GM12892 (cell line): Measurements from ENCODE around the gene ISL2.

Experiments used
- DNase-seq: peaks from one replicate; pipeline ENCODE4 v3.0.0; 2011; ENCODE audit not compliant: insufficient read length
- FAIRE-seq: peaks from 2 replicates; lab custom pipeline; 2011; peaks lifted over from hg19 to GRCh38; lab: Jason Lieb, UNC
- POLR2A ChIP-seq: IDR thresholded peaks from 2 replicates; pipeline ENCODE4 v1.6.1; 2011; ENCODE audit warnings: low read depth, low read length, control low read depth
- POLR2AphosphoS5 ChIP-seq: IDR thresholded peaks from 2 replicates; pipeline ENCODE4 v1.6.1; 2011; ENCODE audit warnings: low read depth, low read length, control low read depth
- TAF1 ChIP-seq: IDR thresholded peaks from 2 replicates; pipeline ENCODE4 v1.6.1; 2011; ENCODE audit warnings: low read depth, mild to moderate bottlenecking, control low read depth, low read length, borderline replicate concordance

Gene ISL2

GRCh38 chr15:76339305-76340197 lies 3.0 kb downstream of the ISL2 start:
- TF ChIP-seq POLR2A (no peak), POLR2AphosphoS5 (no peak), TAF1 (no peak)
- FAIRE-seq = no peak
- DNase-seq = no peak

DNA sequence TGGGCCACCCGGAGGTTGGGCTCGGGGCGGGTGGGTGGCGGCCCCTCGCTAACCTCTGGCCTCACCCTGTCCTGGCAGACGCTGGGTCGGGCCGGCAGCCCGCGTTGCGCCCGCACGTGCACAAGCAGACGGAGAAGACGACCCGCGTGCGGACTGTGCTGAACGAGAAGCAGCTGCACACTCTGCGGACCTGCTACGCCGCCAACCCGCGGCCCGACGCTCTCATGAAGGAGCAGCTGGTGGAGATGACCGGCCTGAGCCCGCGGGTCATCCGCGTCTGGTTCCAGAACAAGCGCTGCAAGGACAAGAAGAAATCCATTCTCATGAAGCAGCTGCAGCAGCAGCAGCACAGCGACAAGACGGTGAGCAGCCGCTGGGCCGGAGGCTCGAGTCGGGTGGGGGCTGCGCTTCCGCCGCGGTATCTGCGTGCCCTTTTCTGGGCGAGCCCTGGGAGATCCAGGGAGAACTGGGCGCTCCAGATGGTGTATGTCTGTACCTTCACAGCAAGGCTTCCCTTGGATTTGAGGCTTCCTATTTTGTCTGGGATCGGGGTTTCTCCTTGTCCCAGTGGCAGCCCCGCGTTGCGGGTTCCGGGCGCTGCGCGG lies 3.7 kb downstream of the ISL2 start:
- FAIRE-seq = no peak
- DNase-seq = no peak
- no peak for TF ChIP-seq POLR2AphosphoS5
- TF ChIP-seq POLR2A = no peak
- no peak for TF ChIP-seq TAF1

DNA sequence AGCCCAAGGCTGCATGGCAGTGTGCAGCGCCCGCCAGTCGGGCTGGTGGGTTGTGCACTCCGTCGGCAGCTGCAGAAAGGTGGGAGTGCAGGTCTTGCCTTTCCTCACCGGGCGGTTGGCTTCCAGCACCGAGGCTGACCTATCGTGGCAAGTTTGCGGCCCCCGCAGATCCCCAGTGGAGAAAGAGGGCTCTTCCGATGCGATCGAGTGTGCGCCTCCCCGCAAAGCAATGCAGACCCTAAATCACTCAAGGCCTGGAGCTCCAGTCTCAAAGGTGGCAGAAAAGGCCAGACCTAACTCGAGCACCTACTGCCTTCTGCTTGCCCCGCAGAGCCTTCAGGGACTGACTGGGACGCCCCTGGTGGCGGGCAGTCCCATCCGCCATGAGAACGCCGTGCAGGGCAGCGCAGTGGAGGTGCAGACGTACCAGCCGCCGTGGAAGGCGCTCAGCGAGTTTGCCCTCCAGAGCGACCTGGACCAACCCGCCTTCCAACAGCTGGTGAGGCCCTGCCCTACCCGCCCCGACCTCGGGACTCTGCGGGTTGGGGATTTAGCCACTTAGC lies 4.3 kb downstream of the ISL2 start:
- TF ChIP-seq TAF1 (no peak), POLR2A (no peak), POLR2AphosphoS5 (no peak)
- DNase-seq (no peak), FAIRE-seq (peak; percentile 93)

GRCh38 chr15:76341366-76342057 lies 4.9 kb downstream of the ISL2 start:
- FAIRE-seq (no peak), DNase-seq (no peak)
- no peak for TF ChIP-seq TAF1
- TF ChIP-seq POLR2AphosphoS5 = no peak
- no peak for TF ChIP-seq POLR2A

DNA sequence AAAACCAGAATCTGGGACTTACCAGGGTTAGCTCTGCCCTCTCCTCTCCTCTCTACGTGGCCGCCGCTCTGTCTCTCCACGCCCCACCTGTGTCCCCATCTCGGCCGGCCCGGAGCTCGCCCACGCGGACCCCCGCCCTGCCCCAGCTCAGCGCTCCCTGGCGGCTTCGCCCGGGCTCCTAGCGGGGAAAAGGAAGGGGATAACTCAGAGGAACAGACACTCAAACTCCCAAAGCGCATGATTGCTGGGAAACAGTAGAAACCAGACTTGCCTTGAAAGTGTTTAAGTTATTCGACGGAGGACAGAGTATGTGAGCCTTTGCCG lies 5.4 kb downstream of the ISL2 start:
- peak; percentile 9 for FAIRE-seq
- DNase-seq = no peak
- TF ChIP-seq TAF1 (no peak), POLR2AphosphoS5 (no peak), POLR2A (no peak)

GRCh38 chr15:76342382-76343201 lies 6.0 kb downstream of the ISL2 start:
- TF ChIP-seq POLR2A (no peak), POLR2AphosphoS5 (no peak), TAF1 (no peak)
- DNase-seq (no peak), FAIRE-seq (no peak)

DNA sequence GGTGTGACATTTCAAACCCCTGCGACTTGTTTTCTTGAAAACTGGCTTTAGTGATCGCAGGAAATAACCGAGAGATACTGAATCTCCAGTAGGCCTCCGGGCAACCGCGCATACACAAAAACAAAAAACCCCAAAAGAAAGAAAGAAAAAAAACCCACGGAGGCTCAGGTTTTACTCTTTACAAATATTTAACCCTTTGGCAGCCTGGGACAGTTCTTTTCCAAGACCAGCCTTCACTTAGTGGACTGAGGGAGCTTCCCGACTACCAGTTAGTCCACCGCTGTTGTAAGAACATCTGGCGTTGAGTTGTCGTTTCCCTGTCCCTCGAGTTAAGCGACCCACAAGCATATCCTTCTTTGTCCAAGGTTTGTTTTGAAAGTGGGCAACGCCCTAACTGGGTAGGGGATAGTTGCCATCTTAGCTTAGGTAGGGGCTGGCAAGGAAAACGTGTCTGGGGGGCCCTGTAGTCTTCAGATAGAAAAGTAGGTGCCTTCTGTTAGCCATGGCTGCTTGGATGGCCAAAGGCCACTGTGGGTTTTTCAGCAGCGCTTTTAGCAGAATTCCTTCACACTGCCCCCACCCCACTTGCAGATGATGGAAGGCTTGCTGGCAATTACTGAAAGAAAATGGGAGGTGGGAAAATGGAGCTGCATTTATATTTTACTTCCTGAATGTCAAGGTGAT lies 6.9 kb downstream of the ISL2 start:
- DNase-seq (no peak), FAIRE-seq (peak; percentile 56)
- TF ChIP-seq POLR2AphosphoS5 (no peak), POLR2A (no peak), TAF1 (no peak)

- DNase-seq (no peak), FAIRE-seq (no peak)
- no peak for TF ChIP-seq TAF1
- TF ChIP-seq POLR2A = no peak
- no peak for TF ChIP-seq POLR2AphosphoS5
Observed at GRCh38 chr15:76344893-76345582, 8.5 kb downstream of the ISL2 start.

- no peak for TF ChIP-seq POLR2A
- no peak for TF ChIP-seq TAF1
- TF ChIP-seq POLR2AphosphoS5 = no peak
- FAIRE-seq (peak; percentile 51), DNase-seq (no peak)
Observed at GRCh38 chr15:76345583-76345879, 9.0 kb downstream of the ISL2 start.

DNA sequence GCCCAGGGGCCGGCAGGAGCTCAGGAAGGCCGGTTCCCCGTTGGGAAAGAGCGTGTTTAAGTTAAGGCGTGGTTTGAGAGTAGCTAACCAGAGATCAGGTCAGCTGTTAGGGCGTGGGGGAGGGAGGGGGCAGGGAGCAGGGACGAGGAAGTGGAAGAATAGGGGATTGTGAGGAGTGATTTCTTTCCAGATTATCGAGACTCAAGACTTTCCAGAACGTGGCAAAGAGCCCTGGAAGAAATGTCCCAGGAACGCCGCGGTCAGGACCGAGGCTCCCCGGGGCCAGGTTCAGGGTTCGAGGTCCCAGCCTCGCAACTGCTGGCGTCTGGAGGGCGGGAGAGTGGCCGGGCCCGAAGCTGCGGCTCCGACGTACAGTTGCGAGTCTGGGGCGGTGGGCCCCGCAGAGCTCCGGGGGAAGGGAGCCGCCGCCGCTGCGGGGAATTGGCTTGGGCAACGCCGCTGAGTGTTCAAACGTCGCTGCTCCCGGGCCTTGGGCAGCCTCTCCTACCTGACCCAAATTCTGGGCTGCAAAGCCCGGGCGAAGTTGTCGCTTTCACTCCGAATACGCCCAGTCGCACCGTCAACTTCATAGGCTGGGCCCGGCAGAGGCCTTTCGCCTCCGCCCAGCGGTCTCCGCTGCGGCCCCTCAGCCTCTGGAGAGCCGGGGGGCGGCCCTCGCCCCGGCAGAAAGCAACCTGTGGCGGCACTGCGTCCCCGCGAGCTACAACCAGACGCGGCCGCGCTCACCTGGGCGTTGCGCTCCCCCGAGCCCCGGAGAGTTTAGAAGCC lies 9.5 kb downstream of the ISL2 start:
- DNase-seq = no peak
- TF ChIP-seq POLR2A (no peak), POLR2AphosphoS5 (no peak), TAF1 (no peak)
- FAIRE-seq = peak; percentile 80

GRCh38 chr15:76346669-76347481 lies 10.3 kb downstream of the ISL2 start:
- DNase-seq = no peak
- no peak for TF ChIP-seq POLR2AphosphoS5
- no peak for TF ChIP-seq POLR2A
- no peak for TF ChIP-seq TAF1
- FAIRE-seq = no peak
